Neutrophil (primary cell): ENCODE results near the gene CDK19.
A peak's percentile ranks its signal among the peaks of the same experiment; 100 is the strongest.

Experiments used
- H3K27ac ChIP-seq: fragments of 200-600 bp; sonication (generic); 2 replicates; pipeline ENCODE4 v1.5.1; 2016; ENCODE audit warnings: mild to moderate bottlenecking, moderate library complexity
- H3K27me3 ChIP-seq: fragments of 200-600 bp; sonication (generic); 2 replicates; pipeline ENCODE4 v1.6.0; 2016; ENCODE audit warnings: mild to moderate bottlenecking
- H3K36me3 ChIP-seq: fragments of 200-600 bp; sonication (generic); 2 replicates; pipeline ENCODE4 v1.5.1; 2017
- H3K4me1 ChIP-seq, 2 experiments: fragments of 200-600 bp in 1 of 2; sonication (generic) in 1 of 2; 1 replicate in 1 of 2; 2 replicates in 1 of 2; pipeline versions ENCODE4 v1.5.1 to v1.6.1; 2013 to 2016; ENCODE audit warnings: low read depth in 1 of 2, low read length in 1 of 2, mild to moderate bottlenecking in 1 of 2, moderate library complexity in 1 of 2; ENCODE audit not compliant: control insufficient read depth in 1 of 2, insufficient read depth in 1 of 2
- H3K4me3 ChIP-seq, 2 experiments: fragments of 200-600 bp in 1 of 2; sonication (generic) in 1 of 2; 1 replicate in 1 of 2; 2 replicates in 1 of 2; pipeline ENCODE4 v1.5.1; 2013 to 2016; ENCODE audit warnings: low read depth in 1 of 2, low read length in 1 of 2, mild to moderate bottlenecking in 1 of 2, moderate library complexity in 1 of 2
- H3K9me3 ChIP-seq: fragments of 200-600 bp; sonication (generic); 2 replicates; pipeline ENCODE4 v1.5.1; 2016
- CTCF ChIP-seq: fragments of 200-600 bp; sonication (generic); IDR thresholded peaks from 2 replicates; pipeline ENCODE4 v1.5.1; 2016; ENCODE audit warnings: antibody characterized with exemption

The CDK19 gene

GRCh38 chr6:110645685-110646418 lies 169.4 kb downstream of the CDK19 start:
- Histone ChIP-seq H3K9me3 (no peaks in the 10 kb centered on the region), H3K36me3 (peaks cover 20% of the 10 kb centered on the region), H3K4me3 (no peak overlapping the region), H3K27ac (no peak overlapping the region), H3K27me3 (no peaks in the 10 kb centered on the region), H3K4me1 (no peaks in the 10 kb centered on the region)
- no peak for TF ChIP-seq CTCF

- H3K27ac ChIP-seq = no peak overlapping the region
- peaks cover 21% of the 10 kb centered on the region for H3K36me3 ChIP-seq
- no peak overlapping the region for H3K4me3 ChIP-seq
- H3K9me3 ChIP-seq = no peaks in the 10 kb centered on the region
- H3K27me3 ChIP-seq = no peaks in the 10 kb centered on the region
- TF ChIP-seq CTCF = no peak
- H3K4me1 ChIP-seq = no peaks in the 10 kb centered on the region
Measured at GRCh38 chr6:110643175-110643574, 172.1 kb downstream of the CDK19 start.

GRCh38 chr6:110642711-110643110 lies 172.6 kb downstream of the CDK19 start:
- Histone ChIP-seq H3K27me3 (no peaks in the 10 kb centered on the region), H3K27ac (no peak overlapping the region), H3K4me1 (peaks cover 0 to 4% of the 10 kb centered on the region in 2 experiments), H3K9me3 (no peaks in the 10 kb centered on the region), H3K36me3 (peaks cover 24% of the 10 kb centered on the region), H3K4me3 (no peak overlapping the region)
- TF ChIP-seq CTCF = no peak

- Histone ChIP-seq H3K9me3 (no peaks in the 10 kb centered on the region), H3K4me3 (no peak overlapping the region), H3K27me3 (no peaks in the 10 kb centered on the region), H3K4me1 (peaks cover 15 to 18% of the 10 kb centered on the region in 2 experiments), H3K27ac (peak overlapping the region; percentile 55), H3K36me3 (peaks cover 9% of the 10 kb centered on the region)
- TF ChIP-seq CTCF = no peak
Measured at GRCh38 chr6:110636781-110637180, 178.5 kb downstream of the CDK19 start.

GRCh38 chr6:110635096-110635495 lies 180.2 kb downstream of the CDK19 start:
- Histone ChIP-seq H3K4me3 (no peak overlapping the region), H3K9me3 (no peaks in the 10 kb centered on the region), H3K27me3 (no peaks in the 10 kb centered on the region), H3K36me3 (peaks cover 26% of the 10 kb centered on the region), H3K4me1 (peaks cover 15 to 18% of the 10 kb centered on the region in 2 experiments), H3K27ac (peak overlapping the region; percentile 14)
- no peak for TF ChIP-seq CTCF
